ENCODE measurements around the gene MACF1. TPM values are rescaled to one million over a fixed set of nuclear protein-coding genes. Genes with fewer than 3 reads are reported as not detected.
"Not testable (repeated sequence)": the region's sequence is repeated elsewhere in the genome, so short reads cannot be mapped to it uniquely, and the experiment has no call there.

MACF1 gene
- total and polyA plus RNA-seq, 8 donors, result 358 to 484 (median 440) TPM

- Histone ChIP-seq H3K36me3 (no peaks in the 10 kb centered on the region), H3K4me1 (peaks cover 40 to 57% of the 10 kb centered on the region in 2 donors), H3K4me3 (no peak overlapping the region), H3K9me3 (no peaks in the 10 kb centered on the region), H3K27me3 (no peaks in the 10 kb centered on the region), H3K27ac (no peak overlapping the region)
- TF ChIP-seq, protein P1, sequence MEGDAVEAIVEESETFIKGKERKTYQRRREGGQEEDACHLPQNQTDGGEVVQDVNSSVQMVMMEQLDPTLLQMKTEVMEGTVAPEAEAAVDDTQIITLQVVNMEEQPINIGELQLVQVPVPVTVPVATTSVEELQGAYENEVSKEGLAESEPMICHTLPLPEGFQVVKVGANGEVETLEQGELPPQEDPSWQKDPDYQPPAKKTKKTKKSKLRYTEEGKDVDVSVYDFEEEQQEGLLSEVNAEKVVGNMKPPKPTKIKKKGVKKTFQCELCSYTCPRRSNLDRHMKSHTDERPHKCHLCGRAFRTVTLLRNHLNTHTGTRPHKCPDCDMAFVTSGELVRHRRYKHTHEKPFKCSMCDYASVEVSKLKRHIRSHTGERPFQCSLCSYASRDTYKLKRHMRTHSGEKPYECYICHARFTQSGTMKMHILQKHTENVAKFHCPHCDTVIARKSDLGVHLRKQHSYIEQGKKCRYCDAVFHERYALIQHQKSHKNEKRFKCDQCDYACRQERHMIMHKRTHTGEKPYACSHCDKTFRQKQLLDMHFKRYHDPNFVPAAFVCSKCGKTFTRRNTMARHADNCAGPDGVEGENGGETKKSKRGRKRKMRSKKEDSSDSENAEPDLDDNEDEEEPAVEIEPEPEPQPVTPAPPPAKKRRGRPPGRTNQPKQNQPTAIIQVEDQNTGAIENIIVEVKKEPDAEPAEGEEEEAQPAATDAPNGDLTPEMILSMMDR (IDR thresholded peaks at IDR 0.05), result no peak
- intact Hi-C loops (cut with DNase I), result no loop called here
- DNase-seq, result no peak
- ATAC-seq, result no peak
Measured at GRCh38 chr1:39199593-39199992, 4.9 kb upstream of the MACF1 start.

GRCh38 chr1:39205102-39205780 is 746 bp downstream of the MACF1 start:
- TF ChIP-seq, protein P1 (IDR thresholded peaks at IDR 0.05), result no peak
- no peaks in the 10 kb centered on the region for H3K36me3 ChIP-seq
- H3K27ac ChIP-seq, result peak overlapping the region; percentile 92 to 95
- H3K4me3 ChIP-seq, result peak overlapping the region; percentile 18 to 37
- H3K9me3 ChIP-seq, result no peaks in the 10 kb centered on the region
- no peaks in the 10 kb centered on the region for H3K27me3 ChIP-seq
- intact Hi-C loops (cut with DNase I), result loop anchor here in 1 of 2 donors (10.0 kb wide), 1 partner anchor 50 kb away; no protein-coding TSS in a partner anchor
- peaks cover 12 to 64% of the 10 kb centered on the region in 2 donors for H3K4me1 ChIP-seq
- DNase-seq (peak in 1 of 4 donors; percentile 64), ATAC-seq (peak; percentile 84)

DNA sequence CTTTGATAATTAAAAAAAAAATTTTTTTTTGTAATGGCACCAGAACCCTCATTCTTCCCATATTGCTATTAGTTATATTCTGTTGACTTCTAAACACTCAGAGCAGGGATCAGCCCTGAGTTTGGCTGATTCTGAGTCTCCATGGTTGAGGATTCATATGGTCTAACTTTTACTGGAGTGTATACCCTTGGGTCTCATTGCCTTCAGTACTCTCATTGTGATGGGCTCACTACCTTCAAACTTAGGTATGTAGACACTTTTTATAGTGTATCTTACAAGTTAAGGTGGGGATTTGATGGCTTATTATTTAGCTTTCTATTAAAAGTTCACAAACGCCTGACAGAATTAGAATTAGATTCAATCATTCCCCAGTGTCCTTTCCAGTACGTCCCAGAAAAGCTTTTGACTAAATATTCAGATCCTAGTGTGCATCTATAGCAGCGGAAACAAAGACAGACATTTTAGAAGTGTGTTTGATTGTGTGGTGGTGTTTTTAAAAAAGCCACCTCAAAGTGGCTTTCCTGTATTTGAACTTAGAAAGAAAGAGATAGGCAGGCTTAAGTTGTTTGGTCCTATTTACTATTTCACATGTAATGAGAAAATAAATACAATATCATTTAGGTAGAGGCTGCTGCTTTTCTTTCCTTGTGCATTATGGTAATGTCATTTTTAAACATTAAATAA is 1.4 kb downstream of the MACF1 start:
- Histone ChIP-seq H3K27me3 (no peaks in the 10 kb centered on the region), H3K27ac (peak overlapping the region; percentile 92 to 95), H3K4me1 (peaks cover 12 to 64% of the 10 kb centered on the region in 2 donors), H3K4me3 (peak overlapping the region; percentile 18 to 37), H3K9me3 (no peaks in the 10 kb centered on the region), H3K36me3 (no peaks in the 10 kb centered on the region)
- TF ChIP-seq, protein P1 (IDR thresholded peaks at IDR 0.05), result no peak
- intact Hi-C loops (cut with DNase I), result loop anchor here in 1 of 2 donors (10.0 kb wide), 1 partner anchor 49 kb away; no protein-coding TSS in a partner anchor
- ATAC-seq (no peak), DNase-seq (no peak)

GRCh38 chr1:39208360-39208759 is 3.9 kb downstream of the MACF1 start:
- not testable (repeated sequence) for H3K27ac ChIP-seq, H3K9me3 ChIP-seq, DNase-seq, ATAC-seq, H3K36me3 ChIP-seq, H3K27me3 ChIP-seq, H3K4me3 ChIP-seq
- intact Hi-C loops (cut with DNase I), result loop anchor here in 1 of 2 donors (10.0 kb wide), 1 partner anchor 46 kb away; no protein-coding TSS in a partner anchor
- H3K4me1 ChIP-seq, result peaks cover 26 to 68% of the 10 kb centered on the region in 2 donors

DNA sequence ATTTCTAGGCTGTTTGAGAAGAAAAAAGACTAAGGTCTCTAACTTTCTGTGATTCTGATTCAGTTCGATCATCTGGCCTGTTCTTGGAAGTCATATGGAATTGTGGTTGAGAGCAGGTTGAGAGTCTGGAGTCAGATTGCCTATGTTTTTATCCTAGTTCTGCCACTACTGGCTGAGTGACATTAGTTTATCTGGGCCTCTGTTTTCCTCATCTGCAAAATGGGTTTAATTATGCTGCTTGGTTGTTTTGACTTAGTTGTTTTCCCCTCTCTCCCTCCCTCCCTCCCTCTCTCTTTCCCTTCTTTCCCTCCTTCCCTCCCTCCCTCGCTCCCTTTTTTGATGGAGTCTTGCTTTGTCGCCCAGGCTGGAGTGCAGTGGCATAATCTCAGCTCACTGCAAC is 6.2 kb downstream of the MACF1 start:
- ATAC-seq, result no peak
- no peaks in the 10 kb centered on the region for H3K27me3 ChIP-seq
- H3K36me3 ChIP-seq, result no peaks in the 10 kb centered on the region
- TF ChIP-seq, protein P1 (IDR thresholded peaks at IDR 0.05), result no peak
- H3K27ac ChIP-seq, result no peak overlapping the region
- no peak overlapping the region for H3K4me3 ChIP-seq
- peaks cover 32 to 68% of the 10 kb centered on the region in 2 donors for H3K4me1 ChIP-seq
- no peaks in the 10 kb centered on the region for H3K9me3 ChIP-seq
- intact Hi-C loops (cut with DNase I), result no loop called here
- no peak for DNase-seq

All from left lung (tissue), 10 donors.